ENCODE data around the gene FCER1G. TPM values are rescaled to one million over a fixed set of nuclear protein-coding genes. Genes with fewer than 3 reads are reported as not detected.

The FCER1G gene
- total RNA-seq, 2 donors from 2014 or later, result 27.0 to 42.0 TPM

DNA sequence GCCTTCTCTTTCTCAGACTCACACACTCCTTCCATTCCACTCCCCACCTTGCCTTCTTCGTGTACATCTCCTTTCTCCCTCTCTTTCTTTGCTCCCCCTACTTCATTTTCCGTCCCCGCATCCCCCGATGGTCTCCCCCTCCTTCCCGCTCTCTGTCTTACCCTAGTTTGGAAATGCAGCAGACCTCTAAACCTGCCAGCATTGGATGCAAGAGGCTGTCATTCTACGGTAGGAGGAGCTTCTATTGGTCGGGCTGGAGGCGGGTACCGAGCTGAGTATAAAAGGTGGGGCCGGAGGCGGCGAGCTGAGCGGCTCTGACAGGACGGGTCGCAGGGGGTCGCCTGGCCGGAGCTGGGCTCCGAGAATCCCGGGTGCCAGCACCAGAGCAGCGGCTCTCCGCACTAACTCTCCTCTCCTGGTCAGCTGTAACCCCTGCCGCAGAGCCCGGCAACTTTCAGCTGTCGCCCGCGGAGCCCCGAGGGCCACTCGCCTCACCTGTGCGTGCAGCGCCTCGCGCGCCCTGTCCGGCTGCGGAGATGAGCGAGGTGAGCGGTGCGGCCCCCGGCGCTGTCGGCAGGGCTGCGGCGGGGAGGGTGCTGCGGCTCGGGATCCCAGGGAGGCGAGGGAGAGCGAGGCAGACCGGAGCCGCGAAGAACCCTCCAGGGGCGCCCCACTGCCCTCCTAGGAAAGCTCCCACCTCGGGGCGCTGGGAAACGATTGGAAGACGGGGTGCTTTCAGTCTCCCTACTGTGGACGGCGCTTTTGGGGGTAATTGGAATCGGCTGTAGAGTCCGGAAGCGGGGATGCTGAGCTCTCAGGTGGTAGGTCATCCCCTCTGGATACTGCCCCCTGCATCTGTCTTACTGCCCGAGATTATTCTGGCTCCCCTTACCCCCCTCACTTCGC, 43.6 kb downstream of the FCER1G start, which contains the start of gene PCP4L1:
TSS of gene PCP4L1 (plus strand) at position 307 of the 906 bp plus-strand sequence. CDS start at position 537, 230 bp downstream.
- Histone ChIP-seq H3K36me3 (replicated peaks in 1 of 2; ENCODE audit: insufficient read depth in 1 of 2, low read depth in 2 of 2) (no peaks in the 10 kb centered on the region), H3K4me3 (no peak within 1 kb of the TSS), H3K27ac (no peak within 1 kb of the TSS), H3K4me1 (peaks cover 12% of the 10 kb centered on the region), H3K9me3 (peaks cover 0 to 14% (median 0%) of the 10 kb centered on the region in 3 donors), H3K27me3 (peaks cover 0 to 8% of the 10 kb centered on the region in 2 donors)
- 5% methylated on average over 23 to 56 of the region's 62 CpGs for WGBS, 2 donors
- ATAC-seq (peak; percentile 90), DNase-seq (peak; percentile 55 to 75 (median 72))
- intact Hi-C loops (cut with DNase I), result no loop called here
- TF ChIP-seq, protein P1, sequence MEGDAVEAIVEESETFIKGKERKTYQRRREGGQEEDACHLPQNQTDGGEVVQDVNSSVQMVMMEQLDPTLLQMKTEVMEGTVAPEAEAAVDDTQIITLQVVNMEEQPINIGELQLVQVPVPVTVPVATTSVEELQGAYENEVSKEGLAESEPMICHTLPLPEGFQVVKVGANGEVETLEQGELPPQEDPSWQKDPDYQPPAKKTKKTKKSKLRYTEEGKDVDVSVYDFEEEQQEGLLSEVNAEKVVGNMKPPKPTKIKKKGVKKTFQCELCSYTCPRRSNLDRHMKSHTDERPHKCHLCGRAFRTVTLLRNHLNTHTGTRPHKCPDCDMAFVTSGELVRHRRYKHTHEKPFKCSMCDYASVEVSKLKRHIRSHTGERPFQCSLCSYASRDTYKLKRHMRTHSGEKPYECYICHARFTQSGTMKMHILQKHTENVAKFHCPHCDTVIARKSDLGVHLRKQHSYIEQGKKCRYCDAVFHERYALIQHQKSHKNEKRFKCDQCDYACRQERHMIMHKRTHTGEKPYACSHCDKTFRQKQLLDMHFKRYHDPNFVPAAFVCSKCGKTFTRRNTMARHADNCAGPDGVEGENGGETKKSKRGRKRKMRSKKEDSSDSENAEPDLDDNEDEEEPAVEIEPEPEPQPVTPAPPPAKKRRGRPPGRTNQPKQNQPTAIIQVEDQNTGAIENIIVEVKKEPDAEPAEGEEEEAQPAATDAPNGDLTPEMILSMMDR (IDR thresholded peaks at IDR 0.05), result no peak
- peak in 1 of 3 donors; percentile 17 for TF ChIP-seq POLR2A (IDR thresholded peaks at IDR 0.05)

DNA sequence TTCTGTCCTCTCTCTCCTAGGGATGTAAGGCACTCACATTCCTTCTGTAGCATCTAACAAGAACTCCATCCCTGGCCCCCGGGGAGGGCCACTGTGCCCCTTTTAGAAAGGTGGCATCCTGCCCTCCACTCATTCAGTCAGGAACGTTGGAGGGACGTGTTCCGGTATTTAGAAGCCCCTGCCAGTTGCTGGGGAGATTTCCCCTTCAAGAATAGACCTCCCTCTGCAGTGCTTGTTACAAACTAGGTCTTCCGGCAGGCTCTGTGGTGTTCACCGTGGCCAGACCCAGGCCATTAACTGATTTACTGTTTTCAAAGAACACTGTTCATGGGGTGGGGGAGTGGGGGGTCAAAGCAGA, 44.2 kb downstream of the FCER1G start:
- H3K36me3 ChIP-seq (replicated peaks in 1 of 2; ENCODE audit: insufficient read depth in 1 of 2, low read depth in 2 of 2), result no peaks in the 10 kb centered on the region
- peaks cover 0 to 8% of the 10 kb centered on the region in 2 donors for H3K27me3 ChIP-seq
- WGBS, 2 donors, result 44 to 52% methylated on average over 5 to 6 of the region's 6 CpGs
- TF ChIP-seq POLR2A (IDR thresholded peaks at IDR 0.05), result no peak
- TF ChIP-seq, protein P1 (IDR thresholded peaks at IDR 0.05), result no peak
- intact Hi-C loops (cut with DNase I), result no loop called here
- ATAC-seq (no peak), DNase-seq (no peak)
- no peak overlapping the region for H3K4me3 ChIP-seq
- H3K9me3 ChIP-seq, result peaks cover 0 to 14% (median 0%) of the 10 kb centered on the region in 3 donors
- peaks cover 12% of the 10 kb centered on the region for H3K4me1 ChIP-seq
- no peak overlapping the region for H3K27ac ChIP-seq

DNA sequence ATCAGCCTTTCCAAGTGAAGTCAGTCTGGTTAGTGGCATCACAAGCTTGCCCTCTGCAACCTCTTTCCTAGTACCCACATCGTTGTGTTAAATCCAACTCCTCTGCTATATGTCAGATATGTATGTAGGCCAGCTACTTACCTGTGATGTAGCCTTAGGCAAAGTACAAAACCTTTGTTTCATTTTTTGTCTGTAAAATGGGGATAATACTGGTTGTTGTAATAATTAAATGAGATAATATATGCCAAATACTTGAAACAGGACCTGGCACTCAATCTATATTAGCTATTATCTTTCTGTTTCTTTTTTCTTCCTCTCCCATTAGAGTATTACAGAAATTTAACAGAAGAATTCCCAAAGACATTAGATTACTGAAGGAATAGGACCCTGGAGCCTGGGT, 44.7 kb downstream of the FCER1G start:
- 62 to 74% methylated on average over 1 of the region's 1 CpG for WGBS, 2 donors
- H3K4me3 ChIP-seq, result no peak overlapping the region
- intact Hi-C loops (cut with DNase I), result no loop called here
- H3K27me3 ChIP-seq, result peaks cover 0 to 8% of the 10 kb centered on the region in 2 donors
- DNase-seq (no peak), ATAC-seq (no peak)
- no peaks in the 10 kb centered on the region for H3K36me3 ChIP-seq (replicated peaks in 1 of 2; ENCODE audit: insufficient read depth in 1 of 2, low read depth in 2 of 2)
- peaks cover 12% of the 10 kb centered on the region for H3K4me1 ChIP-seq
- TF ChIP-seq POLR2A (IDR thresholded peaks at IDR 0.05), result no peak
- TF ChIP-seq, protein P1 (IDR thresholded peaks at IDR 0.05), result no peak
- H3K9me3 ChIP-seq, result peaks cover 0 to 14% (median 0%) of the 10 kb centered on the region in 3 donors
- H3K27ac ChIP-seq, result no peak overlapping the region

DNA sequence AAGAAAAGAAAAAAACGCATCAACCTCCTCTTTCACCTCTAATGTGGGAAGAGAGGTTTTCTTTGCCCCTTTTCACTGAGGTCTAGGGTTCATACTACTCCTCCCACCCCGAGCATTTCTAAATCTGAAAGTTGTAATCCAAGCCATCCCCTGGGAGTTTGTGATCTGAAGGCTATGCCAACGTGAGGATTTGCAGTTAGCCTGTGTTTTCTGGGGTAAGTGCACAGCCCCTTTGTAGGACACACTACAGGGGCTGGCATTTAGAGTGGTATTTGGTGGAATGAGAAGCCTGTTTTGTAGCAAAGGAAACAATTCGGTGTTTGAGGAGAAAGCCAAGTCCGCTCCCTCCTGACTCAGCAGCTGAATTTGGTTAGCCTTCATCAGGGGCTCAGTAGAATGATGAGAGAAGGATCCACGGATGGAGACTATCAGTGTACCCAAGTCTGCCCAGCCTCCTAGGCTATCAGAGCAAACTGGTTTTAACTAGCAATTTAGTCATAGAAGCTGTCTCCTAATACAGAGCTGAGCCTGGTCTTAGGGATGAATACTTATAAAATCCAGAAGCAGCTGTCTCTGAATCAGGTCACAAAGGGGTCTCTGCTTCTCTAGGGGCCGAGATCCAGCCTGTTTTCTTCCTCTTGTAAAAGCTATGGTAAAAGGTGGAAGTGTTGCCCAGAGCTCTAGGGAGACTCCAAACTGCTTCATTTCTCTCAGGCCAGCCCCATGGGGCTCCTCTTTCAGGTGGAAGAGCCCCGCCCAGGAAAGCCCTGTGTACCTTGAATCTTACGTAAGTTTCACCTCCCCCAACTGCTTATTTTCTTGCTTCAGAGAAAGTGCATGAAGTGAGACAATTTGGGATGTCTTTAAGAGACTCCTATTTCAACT, 45.5 kb downstream of the FCER1G start:
- TF ChIP-seq, protein P1 (IDR thresholded peaks at IDR 0.05), result no peak
- no peak for TF ChIP-seq POLR2A (IDR thresholded peaks at IDR 0.05)
- ATAC-seq, result no peak
- H3K27me3 ChIP-seq, result peaks cover 0 to 8% of the 10 kb centered on the region in 2 donors
- no peaks in the 10 kb centered on the region for H3K36me3 ChIP-seq (replicated peaks in 1 of 2; ENCODE audit: insufficient read depth in 1 of 2, low read depth in 2 of 2)
- H3K4me1 ChIP-seq, result peaks cover 12% of the 10 kb centered on the region
- intact Hi-C loops (cut with DNase I), result no loop called here
- H3K9me3 ChIP-seq, result peaks cover 0 to 14% (median 0%) of the 10 kb centered on the region in 3 donors
- no peak for DNase-seq
- H3K4me3 ChIP-seq, result no peak overlapping the region
- no peak overlapping the region for H3K27ac ChIP-seq
- WGBS, 2 donors, result 54 to 62% methylated on average over 8 to 9 of the region's 9 CpGs

All from body of pancreas (tissue), 4 donors.